ENCODE measurements around the gene PPP1R13B.

- TF ChIP-seq CTCF (IDR thresholded peaks at IDR 0.05 in 2 of 3, conservative IDR thresholded peaks at IDR 0.05 in 1 of 3; ENCODE audit: borderline replicate concordance in 1 of 3, insufficient read depth in 1 of 3, low read depth in 2 of 3, low read length in 2 of 3) = no peak
- no peak for TF ChIP-seq JUND (IDR thresholded peaks at IDR 0.05)
- TF ChIP-seq POLR2AphosphoS5 (IDR thresholded peaks at IDR 0.05; ENCODE audit: low read depth, low read length) = no peak
- TF ChIP-seq POLR2A (IDR thresholded peaks at IDR 0.05; ENCODE audit: borderline replicate concordance, extremely low read depth, insufficient read depth, insufficient read length) = no peak
- no peak for TF ChIP-seq EZH2 (IDR thresholded peaks at IDR 0.05)
- TF ChIP-seq YY1 (IDR thresholded peaks at IDR 0.05; ENCODE audit: extremely low read depth, insufficient replicate concordance, low read depth, low read length) = no peak
- TF ChIP-seq MAX (IDR thresholded peaks at IDR 0.05) = no peak
Measured at GRCh38 chr14:103832046-103832445, 15.3 kb downstream of the PPP1R13B start.
